ENCODE measurements around the gene SNX8.

SNX8 gene

GRCh38 chr7:2248984-2249694 is 65.1 kb downstream of the SNX8 start:
- H3K27ac ChIP-seq: peak overlapping the region; percentile 76
- peak; percentile 74 for DNase-seq (ENCODE audit: low spot score)
- TF ChIP-seq CTCF (conservative IDR thresholded peaks at IDR 0.05; ENCODE audit: low read depth): no peak
- CTCF ChIA-PET: interaction anchor here (0.6 to 1.1 kb wide), 2 partner anchors 98 to 364 kb away, joined by 3 to 10 read pairs; no protein-coding TSS in a partner anchor
- POLR2A ChIA-PET (ENCODE audit: low non-redundant PET): no interaction called here

DNA sequence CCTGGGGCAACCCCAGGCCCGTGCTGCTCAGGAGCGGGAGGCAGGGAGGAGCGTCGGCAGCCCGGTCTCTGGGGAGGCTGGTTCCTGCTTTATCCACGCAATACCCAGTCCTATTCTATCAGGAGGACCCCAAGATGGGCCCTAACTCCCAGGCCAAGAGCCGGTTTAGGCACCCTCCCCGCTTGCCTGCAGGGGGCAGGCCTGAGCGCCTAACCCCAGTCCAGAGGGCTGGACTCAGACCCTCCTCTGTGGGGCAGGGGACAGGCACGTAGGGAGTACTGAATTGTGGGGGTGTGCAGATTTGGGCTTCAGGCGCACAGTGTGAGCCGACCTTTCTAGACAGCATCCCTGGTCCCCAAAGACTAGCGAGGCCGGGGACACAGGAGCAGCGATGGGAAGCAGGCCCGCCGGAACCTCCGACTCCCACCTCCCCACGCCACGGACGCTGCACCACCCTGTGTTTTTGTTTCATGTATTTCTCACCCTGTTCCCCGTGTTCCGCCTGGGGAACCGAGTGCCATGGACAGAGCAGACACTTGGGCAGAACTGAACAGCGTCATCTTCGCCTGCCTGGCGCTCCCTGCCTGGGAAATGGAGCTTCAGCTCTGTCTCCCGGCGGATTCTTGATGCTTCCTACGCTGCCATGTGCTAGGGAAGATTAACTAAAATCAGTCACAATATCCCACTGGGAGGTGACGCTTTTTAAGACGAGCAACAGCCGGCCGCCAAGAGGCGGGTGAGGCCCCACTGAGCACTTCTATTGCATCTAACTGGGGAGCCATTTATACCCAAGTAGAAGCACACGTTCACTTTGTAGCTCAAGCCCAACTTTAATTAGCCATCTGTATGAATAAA is 66.9 kb downstream of the SNX8 start:
- CTCF ChIA-PET: interaction anchor here (0.7 kb wide), 1 partner anchor 440 kb away, joined by 4 read pairs; no protein-coding TSS in a partner anchor
- POLR2A ChIA-PET (ENCODE audit: low non-redundant PET): no interaction called here
- H3K27ac ChIP-seq: peak overlapping the region; percentile 76
- no peak for DNase-seq (ENCODE audit: low spot score)
- TF ChIP-seq CTCF (conservative IDR thresholded peaks at IDR 0.05; ENCODE audit: low read depth): peak; percentile 65

DNA sequence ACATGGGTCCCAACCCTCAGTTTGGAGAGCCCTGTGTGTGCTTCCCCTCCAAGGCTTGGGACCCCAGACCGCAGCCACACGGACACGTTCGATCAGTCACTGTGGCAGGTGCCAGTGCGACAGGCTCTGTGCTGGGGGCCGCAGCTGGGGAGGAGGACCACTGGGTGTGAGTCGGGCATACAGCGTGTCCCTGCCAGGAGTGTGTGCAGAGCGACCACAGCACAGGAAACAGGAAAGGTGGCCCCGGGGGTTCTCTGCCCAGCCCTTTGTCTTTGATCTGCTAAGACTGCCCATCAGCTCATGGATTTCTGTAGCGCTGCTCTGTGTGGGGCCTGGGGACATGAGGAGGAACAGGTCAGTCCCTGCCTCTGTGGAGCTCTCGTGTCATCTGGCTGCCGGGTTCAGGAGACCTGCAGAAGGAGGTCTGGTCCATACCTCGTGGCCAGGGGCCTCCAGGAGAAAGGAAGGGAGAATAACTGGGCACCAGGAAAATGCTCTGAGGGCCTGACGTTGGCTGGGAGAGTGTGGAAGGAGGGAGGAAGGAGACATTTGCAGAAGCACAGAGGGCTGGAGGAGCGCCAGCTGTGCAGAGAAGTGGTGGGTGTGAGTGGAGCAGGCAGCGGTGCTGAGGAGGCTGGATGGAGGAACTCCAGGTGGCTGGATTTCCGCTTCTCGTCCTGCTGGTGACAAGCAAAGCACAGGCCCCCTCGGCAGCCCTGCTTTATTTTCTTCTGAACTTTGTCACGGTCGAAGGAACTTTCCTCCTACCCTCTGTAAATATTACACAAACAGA is 68.2 kb downstream of the SNX8 start:
- CTCF ChIA-PET: interaction anchor here (0.5 kb wide), 1 partner anchor 327 kb away, joined by 5 read pairs; no protein-coding TSS in a partner anchor
- no peak for DNase-seq (ENCODE audit: low spot score)
- H3K27ac ChIP-seq: no peak overlapping the region
- POLR2A ChIA-PET (ENCODE audit: low non-redundant PET): no interaction called here
- no peak for TF ChIP-seq CTCF (conservative IDR thresholded peaks at IDR 0.05; ENCODE audit: low read depth)

GRCh38 chr7:2244404-2244995 is 69.7 kb downstream of the SNX8 start:
- POLR2A ChIA-PET (ENCODE audit: low non-redundant PET): no interaction called here
- peak overlapping the region; percentile 79; the same call in 1 of the 2 replicates for H3K27ac ChIP-seq
- CTCF ChIA-PET: no interaction called here
- no peak for TF ChIP-seq CTCF (conservative IDR thresholded peaks at IDR 0.05; ENCODE audit: low read depth)
- DNase-seq (ENCODE audit: low spot score): no peak

DNA sequence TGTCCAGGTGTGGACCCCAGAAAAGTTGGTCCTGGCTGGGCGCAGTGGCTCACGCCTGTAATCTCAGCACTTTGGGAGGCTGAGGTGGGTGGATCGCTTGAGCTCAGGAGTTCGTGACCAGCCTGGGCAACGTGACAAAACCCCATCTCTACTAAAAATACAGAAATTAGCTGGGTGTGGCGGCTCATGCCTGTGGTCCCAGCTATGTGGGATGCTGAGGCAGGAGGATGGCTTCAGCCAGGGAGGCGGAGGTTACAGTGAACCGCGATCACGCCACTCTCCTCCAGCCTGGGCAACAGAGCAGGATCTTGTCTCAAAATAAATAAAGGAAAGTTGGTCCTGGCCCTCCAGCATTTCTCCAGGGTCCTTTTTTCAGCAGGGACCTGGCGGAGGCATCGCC is 70.8 kb downstream of the SNX8 start:
- CTCF ChIA-PET: no interaction called here
- POLR2A ChIA-PET (ENCODE audit: low non-redundant PET): no interaction called here
- no peak for DNase-seq (ENCODE audit: low spot score)
- peak overlapping the region; percentile 79 for H3K27ac ChIP-seq
- no peak for TF ChIP-seq CTCF (conservative IDR thresholded peaks at IDR 0.05; ENCODE audit: low read depth)

Measured in RWPE1 (cell line).